Caco-2 (cell line): ENCODE results near the gene SPHK2. TPM values are rescaled to one million over a fixed set of nuclear protein-coding genes. Genes with fewer than 3 reads are reported as not detected.
"Not testable (repeated sequence)": the region's sequence is repeated elsewhere in the genome, so short reads cannot be mapped to it uniquely, and the experiment has no call there.

ENCODE experiments used
- BruUV-seq: library from RNA; stranded (reverse); fragments of 400-500 nt; replicated peaks from 2 replicates; lab custom pipeline; 2021; lab: Mats Ljungman, UMichigan
- CTCF ChIA-PET: fragments of 300-600 bp; sonication (Branson Sonifier 250); formaldehyde crosslinking; loops from one replicate; lab custom pipeline; 2022; ENCODE audit warnings: antibody characterized with exemption; lab: Charles Lee
- POLR2A ChIA-PET: fragments of 300-600 bp; sonication (Branson Sonifier 250); formaldehyde crosslinking; loops from one replicate; lab custom pipeline; 2022; ENCODE audit warnings: antibody characterized with exemption; lab: Charles Lee
- DNase-seq, 2 experiments: peaks; one replicate each; pipeline versions ENCODE4 v3.0.0 to v3.0.0-alpha.2; 2020 to 2022
- H3K27me3 ChIP-seq: replicated peaks from 2 replicates; pipeline ENCODE4 v1.6.0; 2011; ENCODE audit warnings: low read length; ENCODE audit not compliant: control insufficient read depth, insufficient read depth
- H3K36me3 ChIP-seq: 2 replicates; pipeline ENCODE4 v1.5.1; 2011; ENCODE audit warnings: low read length; ENCODE audit not compliant: control insufficient read depth, insufficient read depth
- H3K4me1 ChIP-seq: fragments of 250-450 bp; sonication (Bioruptor Pico); 2 replicates; pipeline ENCODE4 v1.5.1; 2020; ENCODE audit warnings: mild to moderate bottlenecking
- H3K4me3 ChIP-seq: 2 replicates; pipeline ENCODE4 v1.5.1; 2011; ENCODE audit warnings: low read depth, mild to moderate bottlenecking, control low read depth, low read length
- H3K9me3 ChIP-seq: fragments of 250-450 bp; sonication (Bioruptor Pico); 2 replicates; pipeline ENCODE4 v1.5.1; 2020; ENCODE audit warnings: mild to moderate bottlenecking, moderate library complexity
- H3K27ac Mint-ChIP-seq: one replicate; pipeline ENCODE4 v1.8.0; 2022; ENCODE audit warnings: mixed read lengths; ENCODE audit not compliant: unreplicated experiment
- H3K27me3 Mint-ChIP-seq: one replicate; pipeline ENCODE4 v1.8.0; 2022; ENCODE audit warnings: mixed read lengths; ENCODE audit not compliant: insufficient read depth, unreplicated experiment
- H3K36me3 Mint-ChIP-seq: one replicate; pipeline ENCODE4 v1.8.0; 2022; ENCODE audit warnings: mild to moderate bottlenecking, mixed read lengths; ENCODE audit not compliant: insufficient read depth, unreplicated experiment
- H3K4me1 Mint-ChIP-seq: one replicate; pipeline ENCODE4 v1.8.0; 2022; ENCODE audit warnings: low read depth, mixed read lengths; ENCODE audit not compliant: unreplicated experiment
- H3K4me3 Mint-ChIP-seq: one replicate; pipeline ENCODE4 v1.8.0; 2022; ENCODE audit warnings: mild to moderate bottlenecking, moderate library complexity, mixed read lengths; ENCODE audit not compliant: unreplicated experiment
- H3K9me3 Mint-ChIP-seq: one replicate; pipeline ENCODE4 v1.8.0; 2022; ENCODE audit warnings: mixed read lengths; ENCODE audit not compliant: unreplicated experiment
- CTCF ChIP-seq, 2 experiments: fragments of 200-600 bp in 1 of 2; IDR thresholded peaks; 1 replicate in 1 of 2; 2 replicates in 1 of 2; pipeline versions ENCODE4 v1.5.1 to v1.8.0; 2011 to 2022; ENCODE audit warnings: antibody characterized with exemption in 1 of 2, control low read depth in 1 of 2, inconsistent platforms in 1 of 2, low read depth in 1 of 2, low read length in 1 of 2, mild to moderate bottlenecking in 1 of 2, moderate library complexity in 1 of 2; ENCODE audit not compliant: insufficient read depth in 1 of 2, severe bottlenecking in 1 of 2, unreplicated experiment in 1 of 2
- intact Hi-C: fragments of 100-400 bp; cut with micrococcal nuclease; formaldehyde crosslinking; loops from one replicate; pipeline ENCODE4 v1.10.0; 2022; ENCODE audit not compliant: unreplicated experiment
- total RNA-seq: library from RNA; stranded (reverse); gene quantifications from 2 replicates; pipeline ENCODE4 v1.2.3, GENCODE V29; 2022

SPHK2 gene
- total RNA-seq, 1 experiment from 2014 or later, result 140 TPM

- ChIA-PET POLR2A (no interaction called here), CTCF (no interaction called here)
Measured at GRCh38 chr19:48656840-48657474, 37.7 kb downstream of the SPHK2 start.

GRCh38 chr19:48657828-48658227 lies 38.5 kb downstream of the SPHK2 start:
- H3K36me3 ChIP-seq, H3K27ac Mint-ChIP-seq, H3K36me3 Mint-ChIP-seq, H3K4me3 Mint-ChIP-seq, H3K4me1 Mint-ChIP-seq, H3K27me3 ChIP-seq, H3K4me3 ChIP-seq, BruUV-seq, H3K9me3 Mint-ChIP-seq, H3K9me3 ChIP-seq, DNase-seq, POLR2A ChIA-PET, H3K27me3 Mint-ChIP-seq, intact Hi-C loops: not testable (repeated sequence)
- CTCF ChIA-PET, result interaction anchor here (0.6 kb wide), 1 partner anchor 1360 kb away, joined by 5 read pairs; no protein-coding TSS in a partner anchor
- H3K4me1 ChIP-seq, result peaks cover 10% of the 10 kb centered on the region; the same call in 1 of the 2 replicates

More at GRCh38 chr19:48656840-48657474, 37.7 kb downstream of the SPHK2 start:
- BruUV-seq, result no TSS peak
- H3K4me3 Mint-ChIP-seq, result no peak overlapping the region
- no peaks in the 10 kb centered on the region for H3K27me3 Mint-ChIP-seq
- peaks cover 9% of the 10 kb centered on the region for H3K36me3 Mint-ChIP-seq
- no peaks in the 10 kb centered on the region for H3K9me3 Mint-ChIP-seq
- no peak for DNase-seq
- intact Hi-C loops, result no loop called here
- peaks cover 10% of the 10 kb centered on the region; the same call in 1 of the 2 replicates for H3K4me1 ChIP-seq
- no peak overlapping the region for H3K27ac Mint-ChIP-seq
- no peaks in the 10 kb centered on the region for H3K27me3 ChIP-seq
- H3K4me1 Mint-ChIP-seq, result no peaks in the 10 kb centered on the region
- no peaks in the 10 kb centered on the region for H3K9me3 ChIP-seq
- no peak overlapping the region for H3K4me3 ChIP-seq
- no peaks in the 10 kb centered on the region for H3K36me3 ChIP-seq
- TF ChIP-seq CTCF (IDR thresholded peaks at IDR 0.05; ENCODE audit: insufficient read depth in 1 of 2, low read depth in 1 of 2, low read length in 1 of 2, severe bottlenecking in 1 of 2, unreplicated experiment in 1 of 2), result no peak

GRCh38 chr19:48658483-48658882 lies 39.2 kb downstream of the SPHK2 start:
- no peaks in the 10 kb centered on the region for H3K4me1 Mint-ChIP-seq
- intact Hi-C loops, result no loop called here
- CTCF ChIA-PET, result no interaction called here

More at GRCh38 chr19:48658483-48658882, 39.2 kb downstream of the SPHK2 start:
- H3K9me3 ChIP-seq, result no peaks in the 10 kb centered on the region
- Mint-ChIP-seq H3K9me3 (no peaks in the 10 kb centered on the region), H3K27me3 (no peaks in the 10 kb centered on the region), H3K27ac (no peak overlapping the region), H3K36me3 (peaks cover 9% of the 10 kb centered on the region), H3K4me3 (no peak overlapping the region)
- TF ChIP-seq CTCF (IDR thresholded peaks at IDR 0.05; ENCODE audit: insufficient read depth in 1 of 2, low read depth in 1 of 2, low read length in 1 of 2, severe bottlenecking in 1 of 2, unreplicated experiment in 1 of 2), result no peak
- no TSS peak for BruUV-seq
- no peak for DNase-seq
- no peaks in the 10 kb centered on the region for H3K27me3 ChIP-seq
- H3K4me1 ChIP-seq, result peaks cover 10% of the 10 kb centered on the region; the same call in 1 of the 2 replicates
- no peaks in the 10 kb centered on the region for H3K36me3 ChIP-seq
- no peak overlapping the region for H3K4me3 ChIP-seq
- POLR2A ChIA-PET, result no interaction called here
